Neural cell (in vitro differentiated cells): ENCODE data around the gene CD4. TPM values are rescaled to one million over a fixed set of nuclear protein-coding genes. Genes with fewer than 3 reads are reported as not detected.

Source experiments
- H2AFZ ChIP-seq: fragments of 200-600, 300-800 bp; sonication (generic), shearing (Covaris generic); 2 replicates; pipeline ENCODE4 v1.6.0; 2014; ENCODE audit warnings: low read depth, mild to moderate bottlenecking, antibody characterized with exemption, low read length, moderate library complexity
- H3F3A ChIP-seq: fragments of 200-600 bp; shearing (Covaris generic); 2 replicates; pipeline ENCODE4 v1.6.1; 2016; ENCODE audit warnings: mild to moderate bottlenecking, moderate library complexity, mixed read lengths, antibody characterized with exemption, low read length; ENCODE audit not compliant: insufficient read depth, poor library complexity, severe bottlenecking
- H3K27ac ChIP-seq: fragments of 200-600, 300-800 bp; sonication (generic), shearing (Covaris generic); 2 replicates; pipeline ENCODE4 v1.5.1; 2014; ENCODE audit warnings: mild to moderate bottlenecking, low read length, moderate library complexity
- H3K27me3 ChIP-seq: fragments of 300-800, 200-600 bp; sonication (generic), shearing (Covaris generic); 2 replicates; pipeline ENCODE4 v1.6.0; 2014; ENCODE audit warnings: mild to moderate bottlenecking, low read depth, low read length, moderate library complexity; ENCODE audit not compliant: insufficient read depth
- H3K36me3 ChIP-seq: fragments of 300-800, 200-600 bp; sonication (generic), shearing (Covaris generic); 2 replicates; pipeline ENCODE4 v1.5.1; 2014; ENCODE audit warnings: mild to moderate bottlenecking, antibody characterized with exemption, low read length, moderate library complexity; ENCODE audit not compliant: insufficient read depth
- H3K4me2 ChIP-seq: fragments of 300-800, 200-600 bp; sonication (generic), shearing (Covaris generic); 2 replicates; pipeline ENCODE4 v1.6.0; 2014; ENCODE audit warnings: mild to moderate bottlenecking, low read length
- H3K4me3 ChIP-seq: fragments of 300-800, 200-600 bp; sonication (generic), shearing (Covaris generic); 2 replicates; pipeline ENCODE4 v1.5.1; 2014; ENCODE audit warnings: mild to moderate bottlenecking, low read length, moderate library complexity
- H3K79me2 ChIP-seq: fragments of 200-600 bp; shearing (Covaris generic); replicated peaks from 2 replicates; pipeline ENCODE4 v1.6.0; 2014; ENCODE audit warnings: mild to moderate bottlenecking, low read length, moderate library complexity; ENCODE audit not compliant: insufficient read depth
- H3K9ac ChIP-seq: fragments of 300-800, 200-600 bp; sonication (generic), shearing (Covaris generic); 2 replicates; pipeline ENCODE4 v1.6.1; 2016; ENCODE audit warnings: mild to moderate bottlenecking, low read length, mixed read lengths
- H3K9me2 ChIP-seq: fragments of 200-600 bp; shearing (Covaris generic); 2 replicates; pipeline ENCODE4 v1.6.1; 2016; ENCODE audit warnings: mild to moderate bottlenecking, low read length, mixed read lengths; ENCODE audit not compliant: insufficient read depth
- H3K9me3 ChIP-seq: fragments of 200-600, 300-800 bp; sonication (generic), shearing (Covaris generic); 2 replicates; pipeline ENCODE4 v1.6.1; 2016; ENCODE audit warnings: mild to moderate bottlenecking, mixed run types, low read length, moderate library complexity, mixed read lengths
- H4K20me1 ChIP-seq: fragments of 200-600 bp; shearing (Covaris generic); 2 replicates; pipeline ENCODE4 v1.6.1; 2016; ENCODE audit warnings: mild to moderate bottlenecking, mixed run types; ENCODE audit not compliant: insufficient read depth
- CTCF ChIP-seq: fragments of 450-650 bp; IDR thresholded peaks from 2 replicates; pipeline ENCODE4 v1.5.1; 2014; ENCODE audit warnings: antibody characterized with exemption, mild to moderate bottlenecking, moderate library complexity; ENCODE audit not compliant: poor library complexity, severe bottlenecking
- EP300 ChIP-seq: fragments of 450-650 bp; conservative IDR thresholded peaks from 2 replicates; pipeline ENCODE4 v1.6.1; 2014; ENCODE audit warnings: antibody characterized with exemption, mild to moderate bottlenecking, moderate library complexity; ENCODE audit not compliant: poor library complexity, severe bottlenecking
- EZH2 ChIP-seq: fragments of 200-600, 300-800 bp; shearing (Covaris generic), sonication (generic); IDR thresholded peaks from 2 replicates; pipeline ENCODE4 v1.6.1; 2014; ENCODE audit warnings: antibody characterized with exemption, low read length, borderline replicate concordance, mild to moderate bottlenecking; ENCODE audit not compliant: insufficient read depth, poor library complexity, severe bottlenecking
- MXI1 ChIP-seq: fragments of 450-650 bp; conservative IDR thresholded peaks from 2 replicates; pipeline ENCODE4 v1.6.1; 2014; ENCODE audit warnings: antibody characterized with exemption, mild to moderate bottlenecking; ENCODE audit not compliant: poor library complexity, severe bottlenecking
- POLR2AphosphoS5 ChIP-seq: IDR thresholded peaks from 2 replicates; pipeline ENCODE4 v1.6.1; 2012
- RAD21 ChIP-seq: fragments of 450-650 bp; conservative IDR thresholded peaks from 2 replicates; pipeline ENCODE4 v1.6.1; 2014; ENCODE audit warnings: antibody characterized with exemption, mild to moderate bottlenecking, moderate library complexity
- REST ChIP-seq: IDR thresholded peaks from 2 replicates; pipeline ENCODE4 v1.6.1; 2012; ENCODE audit warnings: borderline replicate concordance
- SMC3 ChIP-seq: fragments of 450-650 bp; conservative IDR thresholded peaks from 2 replicates; pipeline ENCODE4 v1.6.1; 2014; ENCODE audit warnings: antibody characterized with exemption, mild to moderate bottlenecking, moderate library complexity; ENCODE audit not compliant: poor library complexity
- TAF1 ChIP-seq: IDR thresholded peaks from 2 replicates; pipeline ENCODE4 v1.6.1; 2012; ENCODE audit warnings: low read depth
- polyA plus RNA-seq: library from polyadenylated mRNA; depleted of rRNA; stranded (reverse); fragments of >200 nt; gene quantifications from 2 replicates; pipeline ENCODE4 v1.2.3, GENCODE V29; 2014

Gene CD4
- polyA plus RNA-seq, 1 donor from 2014 or later: not detected

DNA sequence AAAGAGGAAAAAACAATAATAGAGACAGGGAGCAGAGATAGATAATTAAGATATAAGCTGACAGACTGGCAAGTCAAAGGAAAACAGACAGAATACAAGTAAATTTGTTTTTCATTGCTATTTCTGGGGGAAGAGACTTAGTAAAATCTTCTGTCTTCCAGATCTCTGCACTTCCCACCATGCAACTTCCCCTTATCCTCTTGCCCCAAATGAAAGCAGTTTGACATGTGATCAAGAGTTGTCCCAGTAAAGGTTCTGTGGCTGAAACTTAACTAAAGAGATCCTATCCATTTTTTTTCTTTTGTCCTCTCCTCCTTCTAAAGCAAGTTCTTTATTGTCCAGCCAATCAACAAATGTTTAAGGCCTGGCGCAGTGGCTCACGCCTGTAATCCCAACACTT, 34.9 kb upstream of the CD4 start:
- TF ChIP-seq POLR2AphosphoS5: no peak
- no peak for TF ChIP-seq EP300
- TF ChIP-seq EZH2: no peak
- Histone ChIP-seq H4K20me1 (no peaks in the 10 kb centered on the region), H2AFZ (no peak overlapping the region), H3K9me2 (no peaks in the 10 kb centered on the region), H3K4me3 (no peak overlapping the region), H3K27me3 (no peaks in the 10 kb centered on the region), H3K79me2 (peaks cover 20% of the 10 kb centered on the region), H3K27ac (peak overlapping the region; percentile 100), H3K4me2 (no peak overlapping the region), H3K9me3 (no peaks in the 10 kb centered on the region), H3F3A (no peaks in the 10 kb centered on the region), H3K9ac (peak overlapping the region; percentile 100), H3K36me3 (no peaks in the 10 kb centered on the region)

DNA sequence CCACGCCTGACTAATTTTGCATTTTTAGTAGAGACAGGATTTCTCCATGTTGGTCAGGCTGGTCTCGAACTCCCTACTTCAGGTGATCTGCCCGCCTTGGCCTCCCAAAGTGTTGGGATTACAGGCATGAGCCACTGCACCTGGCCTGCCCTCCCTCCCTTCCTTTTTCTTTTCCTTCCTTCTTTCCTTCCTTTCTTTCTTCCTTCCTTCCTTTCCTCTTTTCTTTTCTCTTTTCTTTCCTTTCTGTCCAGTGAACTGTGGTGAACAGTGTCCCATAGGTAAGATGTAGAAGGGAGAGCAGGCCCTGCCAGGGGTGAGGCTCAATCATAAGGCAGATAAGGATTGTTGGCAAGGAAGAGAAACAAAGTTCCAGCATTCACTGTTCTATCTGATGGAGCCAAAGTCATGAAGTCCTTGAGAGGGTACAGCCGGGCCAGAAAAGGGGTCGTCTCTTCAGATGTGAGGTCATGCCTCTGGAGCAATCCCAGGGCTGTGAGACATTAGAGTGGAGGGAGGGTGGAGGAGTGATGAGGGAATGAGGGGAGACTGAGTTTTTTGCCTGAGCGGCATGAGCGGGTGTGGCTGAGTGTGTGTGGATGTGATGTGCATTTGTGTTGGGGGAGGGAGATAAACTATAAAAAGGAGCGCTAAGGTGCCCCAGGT, 32.2 kb upstream of the CD4 start:
- TF ChIP-seq EP300 (no peak), CTCF (no peak), SMC3 (no peak), TAF1 (no peak), REST (no peak), RAD21 (no peak), POLR2AphosphoS5 (no peak), EZH2 (no peak), MXI1 (no peak)
- no peak overlapping the region for H3K27ac ChIP-seq

More for the DNA sequence above, 32.2 kb upstream of the CD4 start:
- Histone ChIP-seq H3K4me3 (no peak overlapping the region), H3K4me2 (no peak overlapping the region), H3K9ac (no peak overlapping the region), H3F3A (no peaks in the 10 kb centered on the region), H3K9me2 (no peaks in the 10 kb centered on the region), H3K79me2 (peaks cover 9% of the 10 kb centered on the region), H3K36me3 (no peaks in the 10 kb centered on the region), H2AFZ (no peak overlapping the region), H3K9me3 (no peaks in the 10 kb centered on the region), H4K20me1 (no peaks in the 10 kb centered on the region), H3K27me3 (no peaks in the 10 kb centered on the region)
